ENCODE data around the gene PRR27.

Gene PRR27

DNA sequence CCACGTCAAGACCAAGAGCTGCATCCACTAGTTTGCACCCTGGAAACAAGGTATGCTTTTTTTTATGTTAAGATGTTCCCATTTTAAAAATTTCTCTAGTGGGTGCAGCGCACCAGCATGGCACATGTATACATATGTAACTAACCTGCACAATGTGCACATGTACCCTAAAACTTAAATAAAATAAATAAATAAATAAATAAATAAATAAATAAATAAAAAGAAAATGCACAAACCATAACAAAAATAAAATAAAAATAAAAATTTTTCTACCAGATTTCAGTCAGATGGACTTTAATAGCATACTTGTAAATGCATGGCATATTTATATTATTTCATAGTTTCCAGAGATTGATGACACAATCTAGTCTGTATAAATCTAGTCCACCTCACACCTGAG is 1.9 kb upstream of the PRR27 start:
- Histone ChIP-seq H4K20me1 (ENCODE audit: insufficient read depth) (no peaks in the 10 kb centered on the region), H3K4me2 (no peak overlapping the region), H2AFZ (ENCODE audit: low read depth) (no peak overlapping the region), H3K9ac (no peak overlapping the region), H3K36me3 (ENCODE audit: insufficient read depth) (no peaks in the 10 kb centered on the region), H3K27me3 (ENCODE audit: insufficient read depth, low read depth) (no peaks in the 10 kb centered on the region), H3K27ac (no peak overlapping the region), H3K4me3 (IDR thresholded peaks at IDR 0.05; ENCODE audit: insufficient read depth, low read depth, low read length) (no peak overlapping the region), H3K4me1 (ENCODE audit: low read depth, poor library complexity, severe bottlenecking) (no peaks in the 10 kb centered on the region), H3K79me2 (ENCODE audit: insufficient read depth, low read depth) (no peaks in the 10 kb centered on the region)
- TF ChIP-seq, protein P1, sequence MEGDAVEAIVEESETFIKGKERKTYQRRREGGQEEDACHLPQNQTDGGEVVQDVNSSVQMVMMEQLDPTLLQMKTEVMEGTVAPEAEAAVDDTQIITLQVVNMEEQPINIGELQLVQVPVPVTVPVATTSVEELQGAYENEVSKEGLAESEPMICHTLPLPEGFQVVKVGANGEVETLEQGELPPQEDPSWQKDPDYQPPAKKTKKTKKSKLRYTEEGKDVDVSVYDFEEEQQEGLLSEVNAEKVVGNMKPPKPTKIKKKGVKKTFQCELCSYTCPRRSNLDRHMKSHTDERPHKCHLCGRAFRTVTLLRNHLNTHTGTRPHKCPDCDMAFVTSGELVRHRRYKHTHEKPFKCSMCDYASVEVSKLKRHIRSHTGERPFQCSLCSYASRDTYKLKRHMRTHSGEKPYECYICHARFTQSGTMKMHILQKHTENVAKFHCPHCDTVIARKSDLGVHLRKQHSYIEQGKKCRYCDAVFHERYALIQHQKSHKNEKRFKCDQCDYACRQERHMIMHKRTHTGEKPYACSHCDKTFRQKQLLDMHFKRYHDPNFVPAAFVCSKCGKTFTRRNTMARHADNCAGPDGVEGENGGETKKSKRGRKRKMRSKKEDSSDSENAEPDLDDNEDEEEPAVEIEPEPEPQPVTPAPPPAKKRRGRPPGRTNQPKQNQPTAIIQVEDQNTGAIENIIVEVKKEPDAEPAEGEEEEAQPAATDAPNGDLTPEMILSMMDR (conservative IDR thresholded peaks at IDR 0.05; ENCODE audit: low read depth, low read length): no peak

DNA sequence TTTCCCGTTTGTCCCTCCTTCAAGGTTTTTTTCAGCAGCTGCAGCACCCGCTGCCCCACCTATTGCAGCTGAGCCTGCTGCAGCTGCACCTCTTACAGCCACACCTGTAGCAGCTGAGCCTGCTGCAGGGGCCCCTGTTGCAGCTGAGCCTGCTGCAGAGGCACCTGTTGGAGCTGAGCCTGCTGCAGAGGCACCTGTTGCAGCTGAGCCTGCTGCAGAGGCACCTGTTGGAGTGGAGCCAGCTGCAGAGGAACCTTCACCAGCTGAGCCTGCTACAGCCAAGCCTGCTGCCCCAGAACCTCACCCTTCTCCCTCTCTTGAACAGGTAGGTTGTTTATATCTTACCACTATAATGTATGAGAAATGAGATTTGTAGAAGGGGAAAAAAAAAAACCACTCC is 4.5 kb downstream of the PRR27 start:
- H3K4me1 ChIP-seq (ENCODE audit: low read depth, poor library complexity, severe bottlenecking): no peaks in the 10 kb centered on the region
- no peaks in the 10 kb centered on the region; the same call in 1 of the 2 replicates for H3K36me3 ChIP-seq (ENCODE audit: insufficient read depth)
- H3K9ac ChIP-seq: no peak overlapping the region
- no peaks in the 10 kb centered on the region for H3K79me2 ChIP-seq (ENCODE audit: insufficient read depth, low read depth)
- TF ChIP-seq, protein P1 (conservative IDR thresholded peaks at IDR 0.05; ENCODE audit: low read depth, low read length): no peak
- H3K4me3 ChIP-seq (IDR thresholded peaks at IDR 0.05; ENCODE audit: insufficient read depth, low read depth, low read length): no peak overlapping the region
- H2AFZ ChIP-seq (ENCODE audit: low read depth): no peak overlapping the region
- H3K4me2 ChIP-seq: no peak overlapping the region
- H4K20me1 ChIP-seq (ENCODE audit: insufficient read depth): no peaks in the 10 kb centered on the region
- no peaks in the 10 kb centered on the region for H3K27me3 ChIP-seq (ENCODE audit: insufficient read depth, low read depth)
- no peak overlapping the region for H3K27ac ChIP-seq

DNA sequence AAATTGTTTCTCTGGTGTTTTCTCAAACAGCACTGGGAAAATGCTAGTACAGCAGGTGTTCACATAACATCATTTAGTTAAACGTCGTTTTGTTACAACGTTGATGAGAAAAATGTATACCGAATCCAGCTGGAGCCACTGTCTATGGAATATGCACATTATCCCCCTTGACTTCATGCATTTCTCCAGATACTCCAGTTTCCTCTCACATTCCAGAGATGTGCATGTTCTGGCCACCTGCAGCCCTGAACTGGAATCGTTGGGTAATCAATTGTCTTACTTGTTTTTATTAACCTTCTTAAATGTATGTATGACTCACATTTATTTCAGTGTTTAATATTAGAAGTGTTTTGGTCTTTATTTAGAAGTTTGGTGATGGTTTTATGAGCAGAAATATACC is 23.1 kb downstream of the PRR27 start:
- Histone ChIP-seq H3K4me2 (no peak overlapping the region), H3K79me2 (ENCODE audit: insufficient read depth, low read depth) (no peaks in the 10 kb centered on the region), H3K4me3 (IDR thresholded peaks at IDR 0.05; ENCODE audit: insufficient read depth, low read depth, low read length) (no peak overlapping the region), H3K27me3 (ENCODE audit: insufficient read depth, low read depth) (no peaks in the 10 kb centered on the region), H4K20me1 (ENCODE audit: insufficient read depth) (no peaks in the 10 kb centered on the region), H3K9ac (no peak overlapping the region), H2AFZ (ENCODE audit: low read depth) (no peak overlapping the region), H3K4me1 (ENCODE audit: low read depth, poor library complexity, severe bottlenecking) (no peaks in the 10 kb centered on the region), H3K36me3 (ENCODE audit: insufficient read depth) (no peaks in the 10 kb centered on the region), H3K27ac (no peak overlapping the region)
- TF ChIP-seq, protein P1 (conservative IDR thresholded peaks at IDR 0.05; ENCODE audit: low read depth, low read length): no peak

DNA sequence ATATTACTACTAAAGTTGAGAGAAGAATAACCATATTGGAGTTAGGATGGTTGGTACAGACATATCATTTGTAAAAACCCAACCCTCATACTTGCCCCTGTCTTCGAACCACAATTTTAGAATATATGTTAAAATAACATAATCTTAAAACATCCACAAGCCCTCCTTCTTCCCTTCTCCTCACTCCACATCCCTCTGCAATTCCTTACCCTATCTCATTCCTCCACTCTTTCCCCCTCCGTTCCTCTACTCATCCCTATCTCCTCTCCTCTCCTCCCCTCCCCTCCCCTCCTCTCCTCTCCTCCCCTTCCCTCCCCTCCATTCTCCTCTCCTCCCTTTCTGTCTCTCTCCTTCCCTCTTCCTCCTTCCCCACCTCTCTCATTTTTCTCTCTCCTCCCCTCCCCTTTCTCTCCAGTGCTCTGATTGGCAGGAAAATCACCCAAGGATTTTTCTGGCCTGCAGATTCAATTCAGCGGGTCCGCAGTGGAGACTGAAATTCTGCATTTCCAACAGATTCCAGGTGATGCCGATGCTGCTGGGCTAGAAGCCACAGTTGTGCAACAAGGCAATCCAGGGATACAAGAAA is 24.1 kb downstream of the PRR27 start:
- Histone ChIP-seq H3K79me2 (ENCODE audit: insufficient read depth, low read depth) (no peaks in the 10 kb centered on the region), H3K27me3 (ENCODE audit: insufficient read depth, low read depth) (no peaks in the 10 kb centered on the region), H4K20me1 (ENCODE audit: insufficient read depth) (no peaks in the 10 kb centered on the region), H3K27ac (no peak overlapping the region), H3K4me3 (IDR thresholded peaks at IDR 0.05; ENCODE audit: insufficient read depth, low read depth, low read length) (no peak overlapping the region), H3K9ac (no peak overlapping the region), H3K36me3 (ENCODE audit: insufficient read depth) (no peaks in the 10 kb centered on the region), H3K4me2 (no peak overlapping the region), H3K4me1 (ENCODE audit: low read depth, poor library complexity, severe bottlenecking) (no peaks in the 10 kb centered on the region), H2AFZ (ENCODE audit: low read depth) (no peak overlapping the region)
- TF ChIP-seq, protein P1 (conservative IDR thresholded peaks at IDR 0.05; ENCODE audit: low read depth, low read length): no peak
